HG03135 (cell line): ENCODE measurements around the gene RHOC.

ENCODE experiments used
- ATAC-seq: cut with Tn5 transposase; IDR thresholded peaks from one replicate; pipeline ENCODE4 v1.9.1; 2021; ENCODE audit warnings: mild to moderate bottlenecking, moderate library complexity; ENCODE audit not compliant: unreplicated experiment

RHOC gene

DNA sequence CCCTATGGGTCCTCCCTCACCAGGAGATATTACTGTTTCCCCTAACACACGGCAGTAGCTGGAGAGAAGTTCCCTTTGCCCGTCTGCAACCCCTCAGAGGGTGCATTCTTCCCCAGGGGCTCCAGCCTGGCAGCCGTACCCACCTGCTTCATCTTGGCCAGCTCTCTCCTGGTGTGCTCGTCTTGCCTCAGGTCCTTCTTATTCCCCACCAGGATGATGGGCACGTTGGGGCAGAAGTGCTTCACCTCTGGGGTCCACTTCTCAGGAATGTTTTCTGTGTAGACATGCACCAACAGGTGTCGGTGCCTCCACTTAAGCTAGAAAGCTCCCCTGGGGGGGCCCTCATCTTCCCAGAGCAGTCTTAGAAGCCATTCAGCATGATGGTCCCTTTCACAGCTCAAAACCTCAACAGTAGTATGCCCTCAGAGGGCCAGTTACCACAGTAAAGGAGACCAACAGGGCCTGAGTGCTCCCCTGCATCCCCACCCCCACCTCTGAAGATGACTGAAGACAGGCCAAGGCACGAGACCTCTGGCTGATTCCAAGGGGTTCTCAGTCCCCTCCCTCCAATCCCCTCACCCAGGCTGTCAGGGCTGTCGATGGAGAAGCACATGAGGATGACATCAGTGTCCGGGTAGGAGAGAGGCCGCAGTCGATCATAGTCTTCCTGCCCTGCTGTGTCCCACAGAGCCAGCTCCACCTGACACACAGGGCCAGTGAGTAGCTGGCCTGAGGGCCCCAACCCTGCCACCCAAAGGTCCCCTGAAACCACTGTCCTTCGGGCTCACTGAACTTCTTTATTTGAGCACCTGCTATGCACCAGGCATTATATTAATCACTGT is 4.3 kb downstream of the RHOC start:
- no peak for ATAC-seq

GRCh38 chr1:112702067-112702395 is 4.9 kb downstream of the RHOC start:
- no peak for ATAC-seq

GRCh38 chr1:112701227-112702066 is 5.5 kb downstream of the RHOC start:
- no peak for ATAC-seq

DNA sequence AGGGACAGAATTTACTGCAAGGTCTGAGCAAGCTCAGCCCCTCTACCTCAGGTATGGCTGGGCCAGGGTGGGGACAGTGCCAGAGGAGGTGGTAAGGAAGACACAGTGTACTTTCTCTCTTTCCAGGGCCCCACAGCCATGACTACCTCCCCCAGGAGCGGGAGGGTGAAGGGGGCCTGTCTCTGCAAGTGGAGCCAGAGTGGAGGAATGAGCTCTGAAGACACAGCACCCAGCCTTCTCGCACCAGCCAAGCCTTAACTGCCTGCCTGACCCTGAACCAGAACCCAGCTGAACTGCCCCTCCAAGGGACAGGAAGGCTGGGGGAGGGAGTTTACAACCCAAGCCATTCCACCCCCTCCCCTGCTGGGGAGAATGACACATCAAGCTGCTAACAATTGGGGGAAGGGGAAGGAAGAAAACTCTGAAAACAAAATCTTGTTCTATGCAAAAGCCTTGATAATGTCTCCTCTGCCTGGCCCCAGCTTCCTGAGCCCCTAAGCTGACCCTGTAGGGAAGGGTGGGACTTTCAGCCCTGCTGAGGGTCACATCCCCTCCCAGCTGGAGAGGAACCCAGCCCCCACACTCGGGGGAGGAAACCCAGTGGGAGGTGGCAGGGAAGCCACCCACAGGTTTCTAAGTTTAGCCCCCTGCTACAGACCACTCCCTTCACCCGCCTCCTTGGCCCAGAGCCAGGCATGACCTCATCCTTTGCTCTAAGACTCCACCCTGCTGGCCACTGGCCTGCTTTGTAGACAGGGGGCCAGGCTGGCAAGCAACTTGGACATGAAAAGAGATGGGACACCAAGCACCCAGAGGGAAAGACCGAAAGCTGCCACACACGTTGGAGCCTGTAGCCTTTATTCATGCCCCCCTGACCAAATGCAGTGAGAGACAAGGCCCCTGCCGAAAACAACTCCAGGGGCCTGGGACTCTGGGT is 6.4 kb downstream of the RHOC start:
- ATAC-seq: no peak

DNA sequence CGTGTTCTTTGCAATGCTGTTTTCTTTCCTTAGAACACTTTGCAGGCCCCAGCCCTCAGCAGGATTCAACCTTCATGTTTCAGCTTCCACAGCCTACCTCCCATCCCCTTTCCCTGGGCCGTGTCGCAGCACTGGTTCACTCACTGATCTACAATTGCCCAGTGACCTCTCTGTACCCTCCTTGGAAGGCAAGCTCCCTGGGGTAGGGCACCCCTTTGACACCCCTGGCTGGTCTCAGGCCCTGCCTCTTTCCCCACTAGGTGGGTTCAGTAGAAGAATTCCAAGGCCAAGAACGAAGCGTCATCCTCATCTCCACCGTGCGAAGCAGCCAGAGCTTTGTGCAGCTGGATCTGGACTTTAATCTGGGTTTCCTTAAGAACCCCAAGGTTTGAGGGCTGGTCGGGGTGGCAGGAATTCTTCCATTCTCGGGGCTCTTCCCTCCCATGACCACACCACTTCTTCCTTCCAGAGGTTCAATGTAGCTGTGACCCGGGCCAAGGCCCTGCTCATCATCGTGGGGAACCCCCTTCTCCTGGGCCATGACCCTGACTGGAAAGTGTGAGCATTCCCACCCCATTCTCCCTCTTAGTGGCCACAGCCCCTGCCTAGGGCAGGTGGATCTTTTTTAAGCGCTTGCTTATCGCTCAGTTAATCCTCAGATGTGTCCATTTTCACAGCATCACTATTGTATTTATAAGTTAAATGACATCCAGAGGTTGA is 7.3 kb downstream of the RHOC start:
- ATAC-seq: no peak

- ATAC-seq: no peak
These were observed 8.3 kb downstream of the RHOC start for GRCh38 chr1:112698366-112699310.

DNA sequence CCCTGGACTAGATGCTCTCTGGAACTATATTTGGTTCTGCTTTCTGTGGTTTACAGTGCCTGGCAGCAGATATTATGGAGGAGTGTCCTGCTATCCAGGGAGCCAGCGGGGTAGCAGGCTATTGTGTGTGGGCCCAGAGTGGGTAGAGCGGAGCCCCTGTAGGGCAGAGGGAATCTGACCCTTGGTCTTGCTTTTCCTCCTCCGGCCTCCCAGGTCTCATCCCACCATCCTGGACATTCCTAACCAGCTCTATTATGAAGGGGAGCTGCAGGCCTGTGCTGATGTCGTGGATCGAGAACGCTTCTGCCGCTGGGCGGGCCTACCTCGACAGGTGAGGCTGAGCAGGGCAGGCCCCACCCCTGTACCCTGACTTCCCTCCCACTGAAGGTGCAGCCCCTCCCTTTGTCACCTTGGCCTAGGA is 9.1 kb downstream of the RHOC start:
- no peak for ATAC-seq

DNA sequence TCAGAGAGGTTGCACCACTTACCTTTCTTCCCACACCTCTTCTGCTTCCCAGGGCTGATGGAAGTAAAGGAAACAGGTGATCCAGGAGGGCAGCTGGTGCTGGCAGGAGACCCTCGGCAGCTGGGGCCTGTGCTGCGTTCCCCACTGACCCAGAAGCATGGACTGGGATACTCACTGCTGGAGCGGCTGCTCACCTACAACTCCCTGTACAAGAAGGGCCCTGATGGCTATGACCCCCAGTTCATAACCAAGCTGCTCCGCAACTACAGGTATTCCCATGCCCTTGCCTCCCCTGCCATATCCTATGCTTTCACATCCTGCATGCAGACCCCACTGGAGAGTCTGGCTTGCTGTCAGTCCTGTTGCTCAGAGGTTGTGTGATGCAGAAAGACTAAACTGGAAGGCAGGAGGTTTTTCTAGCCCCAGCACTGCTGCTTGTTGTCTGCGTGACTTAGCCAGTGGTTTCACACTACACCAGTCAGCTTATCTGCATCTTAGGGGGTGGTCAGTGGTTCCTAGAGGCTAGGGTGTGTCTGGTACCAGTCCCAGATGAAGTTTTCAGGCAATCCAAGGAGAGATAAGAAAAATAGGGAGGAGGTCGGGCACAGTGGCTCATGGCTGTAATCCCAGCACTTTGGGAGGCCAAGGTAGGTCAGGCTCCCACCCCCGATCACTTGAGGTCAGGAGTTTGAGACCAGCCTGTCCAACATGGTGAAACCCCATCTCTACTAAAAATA is 10.2 kb downstream of the RHOC start:
- ATAC-seq: no peak

- ATAC-seq: no peak
These were observed 11.7 kb downstream of the RHOC start for GRCh38 chr1:112695276-112695675.

DNA sequence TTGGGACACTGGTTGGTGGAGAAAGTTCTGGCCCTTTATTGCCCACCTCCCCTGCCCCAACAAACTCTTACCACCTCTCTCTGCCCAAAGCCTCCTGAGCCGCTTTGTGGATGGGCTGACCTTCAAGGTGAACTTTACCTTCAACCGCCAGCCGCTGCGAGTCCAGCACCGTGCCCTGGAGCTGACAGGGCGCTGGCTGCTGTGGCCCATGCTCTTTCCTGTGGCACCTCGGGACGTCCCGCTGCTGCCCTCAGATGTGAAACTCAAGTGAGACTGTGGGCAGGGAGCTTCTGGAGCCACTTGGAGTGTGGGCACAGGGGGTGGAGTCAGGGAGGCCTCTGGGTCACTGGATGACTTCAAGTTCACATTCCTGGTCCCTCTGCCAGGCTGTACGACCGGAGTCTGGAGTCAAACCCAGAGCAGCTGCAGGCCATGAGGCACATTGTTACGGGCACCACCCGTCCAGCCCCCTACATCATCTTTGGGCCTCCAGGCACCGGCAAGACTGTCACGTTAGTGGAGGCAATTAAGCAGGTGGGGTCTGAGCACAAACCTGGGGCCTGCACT is 12.5 kb downstream of the RHOC start:
- ATAC-seq: no peak

DNA sequence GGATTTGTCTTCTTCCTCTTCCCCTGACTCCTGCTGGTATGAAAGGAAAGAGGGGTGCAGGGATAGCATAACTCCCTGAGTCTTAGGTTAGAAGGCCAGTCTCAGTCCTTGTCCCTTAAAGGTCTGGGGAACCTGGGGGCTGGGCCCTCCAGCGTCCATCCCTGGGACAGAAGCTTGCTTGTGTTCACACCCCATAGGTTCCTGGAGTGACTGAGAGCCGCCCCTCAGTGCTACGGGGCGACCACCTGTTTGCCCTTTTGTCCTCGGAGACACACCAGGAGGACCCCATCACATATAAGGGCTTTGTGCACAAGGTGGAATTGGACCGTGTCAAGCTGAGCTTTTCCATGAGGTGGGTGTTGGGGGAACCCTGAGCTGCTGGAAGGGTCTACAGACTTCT is 13.1 kb downstream of the RHOC start:
- ATAC-seq: no peak

GRCh38 chr1:112692681-112693080 is 14.2 kb downstream of the RHOC start:
- ATAC-seq: no peak

- no peak for ATAC-seq
These were observed 17.1 kb downstream of the RHOC start for GRCh38 chr1:112689842-112690237.

- ATAC-seq: no peak
These were observed 17.6 kb downstream of the RHOC start for GRCh38 chr1:112689196-112689841.

GRCh38 chr1:112688781-112689193 is 18.1 kb downstream of the RHOC start:
- ATAC-seq: no peak

DNA sequence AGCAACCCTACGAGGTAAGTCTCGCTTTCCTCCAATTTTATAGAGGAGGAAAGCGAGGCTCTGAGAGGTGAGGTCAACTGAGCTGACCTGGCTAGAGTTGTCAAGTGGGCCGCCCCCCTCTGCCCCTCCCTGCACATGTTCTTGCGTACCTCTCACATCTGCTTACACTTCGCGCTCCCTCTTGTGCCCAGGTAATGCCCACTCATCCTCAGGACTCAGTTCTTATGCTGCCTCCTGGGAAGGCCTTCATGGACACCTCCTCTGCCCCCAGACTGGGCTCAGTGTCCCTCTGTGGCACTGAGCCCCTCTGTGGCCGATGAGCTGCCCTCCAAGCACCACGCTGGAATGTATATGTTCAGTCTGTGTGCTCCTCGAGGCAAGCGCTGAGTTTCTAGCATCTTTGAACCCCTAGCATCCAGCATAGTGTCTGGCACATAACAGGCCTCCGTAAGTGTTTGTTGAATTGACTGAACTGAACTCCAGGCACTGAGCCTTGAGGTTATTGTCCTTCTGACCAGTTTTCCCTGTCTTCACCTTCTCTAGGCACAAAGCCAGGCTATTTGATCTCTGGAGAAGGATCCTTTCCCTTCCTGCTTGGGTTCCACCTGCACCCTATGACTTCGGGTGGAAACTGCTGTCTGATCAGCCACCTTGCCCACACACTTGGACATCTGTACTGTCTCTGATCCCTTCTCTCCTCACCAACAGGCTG is 19.0 kb downstream of the RHOC start:
- ATAC-seq: no peak

- no peak for ATAC-seq
These were observed 19.6 kb downstream of the RHOC start for GRCh38 chr1:112687361-112687760.
